HG02798 (cell line): ENCODE data around the gene COX7B2.

Experiments
- ATAC-seq: cut with Tn5 transposase; IDR thresholded peaks from one replicate; pipeline ENCODE4 v1.9.1; 2021; ENCODE audit warnings: mild to moderate bottlenecking; ENCODE audit not compliant: unreplicated experiment, poor library complexity

Gene COX7B2

GRCh38 chr4:46909078-46909477 lies at the start of gene COX7B2:
Gene COX7B2 (minus strand): TSS chr4:46909245. CDS start chr4:46735192, 174,053 bp downstream.
- no peak for ATAC-seq

- ATAC-seq, result no peak
Measured at GRCh38 chr4:46956451-46956850, 47.4 kb upstream of the COX7B2 start.

GRCh38 chr4:46955601-46956000 lies 46.6 kb upstream of the COX7B2 start:
- ATAC-seq, result no peak

DNA sequence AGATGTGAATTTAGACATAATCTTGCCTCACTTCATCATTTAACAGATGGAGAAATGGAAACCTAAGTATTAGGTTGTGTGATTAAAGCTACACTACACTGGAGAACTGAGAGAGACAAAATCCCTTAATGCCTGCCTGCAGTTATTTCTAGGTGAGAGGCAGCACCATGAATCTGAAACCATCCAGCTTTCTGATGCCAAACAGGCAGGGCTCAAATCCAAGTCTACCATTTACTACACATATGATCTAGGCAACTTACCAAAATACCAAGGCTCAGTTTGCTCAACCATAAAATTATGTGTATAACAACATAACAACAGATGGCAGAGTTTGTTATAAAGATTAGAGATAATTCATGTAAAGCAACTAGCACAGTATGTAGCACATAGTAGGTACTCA lies 45.6 kb upstream of the COX7B2 start:
- ATAC-seq, result no peak

- no peak for ATAC-seq
Measured at GRCh38 chr4:46953564-46953963, 44.5 kb upstream of the COX7B2 start.

GRCh38 chr4:46952451-46952850 lies 43.4 kb upstream of the COX7B2 start:
- no peak for ATAC-seq

GRCh38 chr4:46950826-46951225 lies 41.8 kb upstream of the COX7B2 start:
- no peak for ATAC-seq

DNA sequence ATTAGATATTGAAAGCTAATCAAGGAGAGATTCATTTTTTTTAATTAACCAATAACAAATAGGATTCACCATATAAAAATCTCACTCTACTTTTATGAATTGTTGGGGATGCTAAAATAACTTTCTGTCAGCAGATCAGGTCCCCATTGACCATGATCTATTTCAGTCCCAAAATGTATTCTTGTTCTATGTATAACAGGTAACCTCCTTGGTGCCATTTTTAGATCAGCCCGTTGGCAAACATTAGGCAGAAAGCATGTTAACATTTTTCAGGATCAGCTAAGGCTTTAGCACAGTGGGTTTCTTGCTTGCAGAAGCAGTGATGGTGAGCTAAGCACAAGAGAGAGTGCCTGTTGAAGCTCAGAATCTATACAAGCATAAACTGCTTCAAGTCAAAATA lies 40.8 kb upstream of the COX7B2 start:
- ATAC-seq, result no peak

DNA sequence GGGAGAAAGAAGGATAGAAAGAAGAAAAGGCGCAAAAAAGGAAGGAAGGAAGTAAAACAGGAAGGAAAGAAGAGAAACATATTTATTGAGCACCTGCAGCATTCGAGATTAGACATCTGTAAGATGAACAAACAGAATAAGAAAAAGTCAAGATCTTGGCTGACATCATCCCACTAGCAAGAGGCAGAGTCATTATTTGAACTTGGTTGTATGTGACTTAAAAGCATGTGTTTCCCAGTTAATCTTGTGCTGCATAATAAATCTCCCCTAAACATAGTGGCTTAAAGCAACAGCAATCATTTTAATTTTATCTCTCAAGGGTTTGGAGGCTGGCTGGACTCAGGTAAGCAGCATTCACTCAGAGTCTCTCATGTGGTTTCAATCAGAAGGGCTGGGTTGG lies 38.5 kb upstream of the COX7B2 start:
- ATAC-seq, result no peak

- no peak for ATAC-seq
Measured at GRCh38 chr4:46946919-46947536, 38.0 kb upstream of the COX7B2 start.

DNA sequence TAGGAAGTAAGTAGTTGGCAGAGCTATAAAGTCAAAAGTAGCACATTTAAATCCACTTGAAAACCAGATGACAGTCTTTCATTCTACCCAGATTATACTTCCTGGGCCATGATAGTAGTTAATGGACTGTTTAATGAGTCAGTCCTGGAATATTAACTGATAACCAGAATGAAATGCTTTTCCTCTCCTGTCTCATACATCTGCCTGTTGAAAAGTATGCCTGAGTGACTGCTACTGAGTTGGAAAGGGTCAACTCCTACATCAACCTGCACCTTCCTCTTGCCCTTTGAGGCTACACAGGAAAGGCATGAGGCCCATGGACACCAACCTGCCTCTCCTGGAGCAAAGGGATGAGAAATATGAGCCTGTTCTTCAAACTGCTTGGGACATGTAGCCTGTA lies 36.0 kb upstream of the COX7B2 start:
- ATAC-seq, result no peak

DNA sequence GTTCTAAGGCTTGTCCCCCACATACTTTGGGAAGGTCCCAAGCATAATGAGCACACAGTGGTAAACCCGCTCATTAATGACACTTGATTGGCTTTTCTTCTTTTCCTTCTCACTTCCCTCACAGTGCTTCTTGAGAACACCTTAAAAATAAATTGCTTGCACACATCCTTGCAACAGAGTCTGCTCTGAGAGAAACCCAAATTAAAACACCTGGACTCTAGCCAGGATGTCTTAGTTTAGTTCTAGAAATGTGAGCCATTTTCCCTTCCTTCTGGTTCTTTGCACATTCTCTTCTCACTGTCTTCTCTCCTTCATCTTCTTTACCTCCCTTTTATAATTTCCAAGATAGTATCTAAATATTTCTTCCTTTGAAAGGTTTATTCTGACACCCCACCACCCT lies 35.3 kb upstream of the COX7B2 start:
- ATAC-seq, result no peak

DNA sequence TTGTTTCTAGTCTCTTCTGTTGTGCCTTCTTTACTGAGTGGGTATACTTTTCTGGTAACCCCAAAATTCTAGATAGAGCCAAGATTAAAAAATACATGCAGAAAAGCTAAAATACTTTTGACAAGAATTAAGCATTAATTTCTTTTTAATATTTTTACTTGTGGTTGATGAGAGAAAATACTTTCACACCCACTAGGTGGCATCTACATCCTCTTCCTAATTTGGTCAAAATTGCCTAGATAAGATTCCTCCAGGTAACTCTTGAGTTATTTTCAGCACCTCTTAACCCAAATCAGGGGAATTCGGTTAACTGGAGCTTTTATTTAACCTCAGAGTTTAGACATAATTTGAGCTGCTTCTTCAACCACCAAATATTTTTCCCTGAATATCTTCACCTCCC lies 28.4 kb upstream of the COX7B2 start:
- ATAC-seq, result no peak

DNA sequence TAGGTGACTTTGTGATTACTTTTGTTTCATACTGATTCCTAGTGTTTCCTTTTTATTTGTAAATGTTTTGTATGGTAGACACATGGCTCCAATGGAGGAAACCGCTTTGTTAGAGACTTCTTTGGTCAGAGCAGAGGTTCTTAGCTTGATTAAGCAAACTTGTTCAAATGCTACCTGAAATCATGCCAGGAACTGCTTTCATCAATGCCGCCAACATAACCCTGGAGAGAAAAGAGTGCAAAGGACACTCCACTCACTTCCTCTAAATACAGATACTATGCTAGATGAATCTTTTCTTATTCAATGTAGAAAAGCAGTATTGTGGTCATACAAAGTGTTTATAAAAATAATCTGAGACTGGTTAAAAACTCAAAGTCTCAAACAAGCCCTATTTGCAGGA lies 25.7 kb upstream of the COX7B2 start:
- ATAC-seq, result no peak

GRCh38 chr4:46933686-46934085 lies 24.6 kb upstream of the COX7B2 start:
- ATAC-seq, result no peak

GRCh38 chr4:46931981-46932380 lies 22.9 kb upstream of the COX7B2 start:
- peak; percentile 91 for ATAC-seq

- no peak for ATAC-seq
Measured at GRCh38 chr4:46930891-46931290, 21.8 kb upstream of the COX7B2 start.

DNA sequence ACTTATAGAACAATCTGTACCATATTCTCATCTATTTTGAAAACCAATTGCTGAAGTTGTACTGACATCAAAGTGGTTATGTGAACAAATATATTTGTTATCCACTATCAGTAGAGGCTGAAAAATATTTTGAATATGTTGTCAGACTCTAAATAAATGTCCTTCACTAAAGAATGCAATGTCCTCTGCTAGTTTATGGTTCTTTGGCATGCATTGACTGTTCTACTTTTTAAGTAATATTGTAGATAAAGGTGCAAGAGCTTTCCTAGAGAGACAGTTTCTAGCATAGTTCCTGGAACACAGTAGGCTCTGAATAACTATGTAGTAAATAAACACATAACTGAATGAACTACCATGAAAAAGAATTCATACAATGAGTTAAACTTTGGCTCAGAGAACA lies 18.2 kb upstream of the COX7B2 start:
- ATAC-seq, result no peak

GRCh38 chr4:46924789-46925529 lies 15.9 kb upstream of the COX7B2 start:
- ATAC-seq, result no peak

DNA sequence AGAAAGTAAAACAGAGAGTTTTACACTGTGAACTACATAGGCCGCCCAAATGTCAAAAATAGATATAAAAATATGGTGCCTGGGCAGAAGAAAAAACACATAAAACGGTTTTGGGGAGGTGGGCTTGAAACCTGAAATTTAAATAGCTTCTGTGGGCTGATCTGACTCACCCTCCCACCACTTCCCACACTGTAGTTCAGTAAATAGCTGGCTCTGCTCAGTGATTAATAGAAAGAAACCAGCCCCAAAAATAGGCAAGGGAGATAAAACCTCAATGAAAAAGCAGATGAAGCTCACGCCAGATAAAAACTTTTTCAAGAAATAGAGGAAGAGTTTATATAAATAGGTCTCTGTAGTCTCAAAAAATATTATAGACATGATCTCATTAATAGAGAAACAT lies 13.2 kb upstream of the COX7B2 start:
- no peak for ATAC-seq

- no peak for ATAC-seq
Measured at GRCh38 chr4:46908148-46908547, 897 bp downstream of the COX7B2 start.

DNA sequence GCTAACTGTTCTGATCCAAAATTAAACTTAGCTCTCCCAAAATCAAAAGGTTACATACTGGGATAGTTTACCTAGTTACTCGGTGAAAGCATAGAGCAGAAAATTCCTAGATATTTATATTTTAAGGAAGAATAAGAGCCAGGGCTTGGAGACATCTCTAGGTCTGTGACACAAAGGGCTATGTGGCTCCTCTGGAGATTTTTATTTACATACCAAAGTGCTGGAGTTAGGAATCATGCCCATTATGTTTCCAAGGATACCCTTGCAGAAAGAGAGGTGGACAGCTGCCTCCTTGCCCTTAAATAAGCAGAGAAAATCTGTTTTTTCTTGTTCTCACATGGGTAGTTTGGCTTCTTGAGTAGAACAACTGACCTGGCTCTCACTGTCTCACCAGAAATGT lies 9.0 kb downstream of the COX7B2 start:
- no peak for ATAC-seq
